C4-2B (cell line): ENCODE data around the gene ZNF599.

Experiments used
- H3K27ac ChIP-seq: fragments of 450-650 bp; 2 replicates; pipeline ENCODE4 v1.5.1; 2017
- ZFX ChIP-seq: fragments of 450-650 bp; IDR thresholded peaks from 2 replicates; pipeline ENCODE4 v1.6.1; 2017
- TF ChIP-seq, protein P1 (sequence below): fragments of 450-650 bp; conservative IDR thresholded peaks from 2 replicates; pipeline ENCODE4 v1.5.1; 2017; ENCODE audit warnings: mild to moderate bottlenecking

The ZNF599 gene

DNA sequence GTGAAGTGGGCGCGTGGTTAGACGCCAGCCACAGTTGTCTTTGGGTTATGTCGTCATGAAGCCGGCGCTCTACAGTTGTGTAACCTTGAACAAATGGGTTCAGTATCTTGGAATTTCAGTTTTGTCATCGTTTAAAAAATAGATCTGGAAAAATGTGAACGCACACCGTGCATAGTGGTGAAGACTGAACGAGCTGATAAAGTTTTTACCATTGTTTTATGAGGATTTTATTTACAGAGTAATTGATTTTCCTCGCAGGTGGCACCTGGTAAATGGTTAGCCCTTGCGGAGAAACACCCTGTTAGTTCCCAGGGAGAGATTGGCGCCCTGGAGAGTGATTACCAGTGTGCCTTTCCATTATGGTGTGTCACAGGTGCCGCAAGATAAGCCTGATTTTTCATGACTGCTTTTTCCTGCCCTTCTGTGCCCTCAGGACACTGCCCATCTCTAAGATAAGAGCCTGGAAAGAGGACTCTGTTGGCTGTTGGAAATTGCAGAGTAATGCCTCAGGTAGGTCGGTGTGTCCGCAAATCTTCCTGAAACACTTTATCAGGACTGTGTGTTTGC is 38.4 kb downstream of the ZNF599 start:
- peak overlapping the region; percentile 90 for H3K27ac ChIP-seq
- TF ChIP-seq, protein P1, sequence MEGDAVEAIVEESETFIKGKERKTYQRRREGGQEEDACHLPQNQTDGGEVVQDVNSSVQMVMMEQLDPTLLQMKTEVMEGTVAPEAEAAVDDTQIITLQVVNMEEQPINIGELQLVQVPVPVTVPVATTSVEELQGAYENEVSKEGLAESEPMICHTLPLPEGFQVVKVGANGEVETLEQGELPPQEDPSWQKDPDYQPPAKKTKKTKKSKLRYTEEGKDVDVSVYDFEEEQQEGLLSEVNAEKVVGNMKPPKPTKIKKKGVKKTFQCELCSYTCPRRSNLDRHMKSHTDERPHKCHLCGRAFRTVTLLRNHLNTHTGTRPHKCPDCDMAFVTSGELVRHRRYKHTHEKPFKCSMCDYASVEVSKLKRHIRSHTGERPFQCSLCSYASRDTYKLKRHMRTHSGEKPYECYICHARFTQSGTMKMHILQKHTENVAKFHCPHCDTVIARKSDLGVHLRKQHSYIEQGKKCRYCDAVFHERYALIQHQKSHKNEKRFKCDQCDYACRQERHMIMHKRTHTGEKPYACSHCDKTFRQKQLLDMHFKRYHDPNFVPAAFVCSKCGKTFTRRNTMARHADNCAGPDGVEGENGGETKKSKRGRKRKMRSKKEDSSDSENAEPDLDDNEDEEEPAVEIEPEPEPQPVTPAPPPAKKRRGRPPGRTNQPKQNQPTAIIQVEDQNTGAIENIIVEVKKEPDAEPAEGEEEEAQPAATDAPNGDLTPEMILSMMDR: no peak; the same call in 1 of the 2 replicates
- peak; percentile 57; the same call in 1 of the 2 replicates for TF ChIP-seq ZFX

DNA sequence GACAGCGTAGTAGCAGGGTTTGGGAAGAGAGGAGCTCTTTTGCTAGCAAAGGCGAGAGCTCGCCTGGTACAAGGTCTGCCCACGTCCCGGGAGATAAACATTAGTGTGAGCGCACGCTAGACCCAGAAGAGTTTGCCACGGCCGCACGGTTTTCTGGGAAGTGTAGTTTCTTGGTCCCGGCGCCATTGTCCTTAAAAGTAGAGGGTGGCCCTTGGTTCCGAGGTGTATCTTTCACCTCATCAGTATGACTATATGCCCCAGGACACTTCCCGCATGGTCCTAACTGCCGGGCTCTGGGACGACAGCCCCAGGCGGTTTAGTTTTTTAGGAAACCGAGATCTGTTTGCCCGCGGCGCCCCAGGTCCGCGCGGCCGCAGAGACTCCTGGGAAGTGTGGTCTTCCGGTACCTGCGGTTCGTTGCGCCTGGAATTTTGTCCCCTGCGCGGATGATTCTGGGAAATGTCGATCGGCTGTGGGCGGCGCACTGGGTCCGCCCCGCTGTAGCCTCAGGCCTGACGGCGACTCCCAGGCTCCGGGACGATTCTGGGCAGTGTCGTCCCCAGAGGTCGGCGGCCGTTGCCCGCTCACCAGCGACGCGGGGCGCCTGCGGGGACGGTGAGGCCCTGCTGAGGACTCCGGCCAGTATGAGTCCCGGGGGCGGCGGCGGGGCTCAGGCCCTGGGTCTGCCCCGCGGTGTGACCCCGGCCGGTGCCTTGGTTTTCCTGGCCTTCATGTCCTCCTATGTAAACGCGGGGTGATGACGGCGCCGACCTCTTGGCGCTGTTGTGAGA is 39.1 kb downstream of the ZNF599 start, which contains the start of gene ZNF181:
TSS of gene ZNF181 (plus strand) at position 498 of the 791 bp plus-strand sequence. CDS start 795 bp downstream, outside the sequence.
- peak within 1 kb of the TSS; percentile 90 for H3K27ac ChIP-seq
- TF ChIP-seq, protein P1: no peak; the same call in 1 of the 2 replicates
- TF ChIP-seq ZFX: peak; percentile 93

DNA sequence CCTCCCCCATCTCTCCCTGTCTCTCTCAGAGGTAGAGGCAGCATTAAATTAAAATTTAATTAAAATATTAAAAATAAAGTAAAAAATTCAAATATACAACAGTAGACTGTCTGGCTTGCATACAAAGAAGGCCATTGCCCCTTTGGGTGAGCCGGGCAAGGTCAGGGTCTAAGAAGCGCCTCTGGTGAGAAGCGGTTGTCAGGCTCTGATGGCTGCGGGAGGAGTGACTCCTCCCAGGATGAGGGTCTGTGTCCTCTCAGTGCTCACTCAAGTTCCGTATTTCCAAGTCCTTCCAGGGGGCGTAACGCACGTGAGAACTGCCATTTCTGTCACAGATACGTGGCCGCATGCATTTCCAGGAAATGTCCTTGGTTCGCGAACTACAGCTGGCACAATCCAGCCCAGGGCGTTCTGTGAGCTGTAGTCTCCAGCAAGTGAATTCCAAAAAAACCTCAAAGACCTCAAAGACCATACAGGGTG is 39.7 kb downstream of the ZNF599 start:
- H3K27ac ChIP-seq: peak overlapping the region; percentile 90
- TF ChIP-seq, protein P1: no peak
- no peak for TF ChIP-seq ZFX

DNA sequence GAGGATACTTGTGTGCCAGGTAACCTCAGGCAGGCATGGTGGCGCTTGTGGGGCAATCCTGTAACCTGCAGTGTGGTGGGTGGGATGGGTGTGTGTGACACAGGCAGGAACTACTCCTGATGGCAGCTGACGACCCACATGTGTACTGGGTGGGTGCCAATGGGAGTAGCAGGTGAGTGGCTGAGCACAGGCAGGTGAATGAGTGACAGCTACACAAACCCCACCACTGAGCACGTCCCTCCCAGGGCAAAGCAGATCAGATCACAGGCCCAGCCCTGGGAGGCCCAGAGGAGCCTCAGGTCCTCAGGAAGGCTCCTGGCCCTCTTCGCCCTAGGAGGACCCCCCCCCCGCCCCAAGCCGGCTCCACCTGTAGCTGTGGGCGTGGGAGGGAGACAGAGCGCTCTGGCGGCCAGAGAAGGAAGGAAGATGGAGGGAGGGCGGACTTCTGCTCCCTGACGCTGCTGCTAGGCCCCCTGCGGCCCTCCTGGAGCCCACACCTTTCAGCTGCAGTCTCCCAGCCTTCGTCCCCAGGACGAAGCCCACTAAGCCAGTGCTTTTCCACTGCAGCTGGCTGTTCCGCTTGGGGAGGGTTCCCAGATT is 40.3 kb downstream of the ZNF599 start:
- TF ChIP-seq, protein P1: no peak
- no peak for TF ChIP-seq ZFX

DNA sequence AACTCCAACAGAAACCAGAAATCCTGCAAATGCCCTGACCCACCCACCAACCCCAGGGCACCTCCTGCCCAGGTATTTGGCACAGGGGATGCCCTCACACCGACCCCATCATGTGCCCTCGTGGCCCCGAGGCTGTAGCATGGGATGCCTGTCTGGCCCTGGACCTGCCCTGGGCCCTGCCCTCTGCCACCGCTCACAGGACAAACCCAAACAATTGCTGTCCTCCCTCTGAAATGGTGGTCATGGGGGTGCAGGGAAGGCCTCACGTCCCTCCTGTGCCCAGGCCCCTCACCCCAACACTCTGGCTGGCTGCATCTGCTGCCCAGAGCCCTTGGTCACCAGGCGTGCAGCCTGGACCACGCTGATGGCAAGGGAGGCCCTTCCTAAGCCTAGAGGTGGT is 41.1 kb downstream of the ZNF599 start:
- no peak for TF ChIP-seq ZFX
- TF ChIP-seq, protein P1: no peak
- no peak overlapping the region for H3K27ac ChIP-seq

More for the DNA sequence above, 40.3 kb downstream of the ZNF599 start:
- H3K27ac ChIP-seq: peak overlapping the region; percentile 90

DNA sequence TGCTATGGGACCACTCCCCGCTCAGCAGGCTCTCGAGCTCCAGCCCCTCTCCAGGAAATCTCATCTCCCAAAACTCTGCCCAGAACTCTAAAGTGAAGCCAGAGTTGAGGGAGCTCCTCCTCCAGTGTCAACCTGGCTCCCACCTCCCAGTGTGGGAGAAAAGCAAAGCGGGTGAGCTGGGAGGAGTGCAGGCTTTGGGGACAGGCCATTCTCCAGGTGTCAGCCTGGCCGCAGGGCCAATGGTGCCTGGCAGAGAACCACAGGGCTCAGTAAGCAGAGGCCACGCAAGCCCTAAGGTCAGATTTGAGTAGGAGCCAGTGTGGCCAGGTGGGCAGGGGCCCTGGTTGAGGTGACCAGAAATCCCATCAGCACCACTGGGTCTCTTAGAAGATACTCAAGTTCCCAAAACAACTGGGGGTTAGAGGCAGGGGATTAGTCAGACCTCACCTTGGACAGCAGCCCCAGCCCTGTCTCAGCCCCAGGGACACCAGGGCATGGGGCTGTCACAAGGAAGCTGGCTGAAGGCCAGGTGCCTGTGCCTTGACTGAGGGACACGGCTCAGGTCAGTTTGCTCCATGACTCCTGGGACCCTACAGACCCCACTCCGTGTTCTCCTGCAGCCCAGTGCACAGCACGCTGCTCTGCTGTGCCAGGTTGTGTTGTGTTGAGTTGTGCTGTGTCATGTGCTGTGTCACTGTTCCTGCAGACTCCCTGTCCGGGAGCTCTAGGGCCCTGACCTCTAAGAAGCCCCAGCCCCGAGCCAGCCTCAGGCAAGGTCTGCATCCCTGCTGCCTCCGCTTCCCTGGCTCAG is 41.8 kb downstream of the ZNF599 start:
- no peak for TF ChIP-seq ZFX
- TF ChIP-seq, protein P1: no peak
- no peak overlapping the region for H3K27ac ChIP-seq
